Choroid plexus epithelial cell (primary cell): ENCODE results near the gene KLRG1.

Experiments
- DNase-seq: peaks from one replicate; pipeline ENCODE4 v3.0.0-alpha.2; 2010; ENCODE audit warnings: low read depth
- H3K4me3 ChIP-seq: 2 replicates; pipeline ENCODE4 v1.5.1; 2011; ENCODE audit warnings: low read depth, mild to moderate bottlenecking, control low read depth, low read length, moderate library complexity
- CTCF ChIP-seq: conservative IDR thresholded peaks from 2 replicates; pipeline ENCODE4 v1.5.1; 2011; ENCODE audit warnings: low read depth, mild to moderate bottlenecking, control low read depth, inconsistent platforms, low read length, moderate library complexity

The KLRG1 gene

GRCh38 chr12:8989413-8989812, at the start of gene KLRG1:
Gene KLRG1 (plus strand): TSS chr12:8989546. CDS start chr12:8989636, 90 bp downstream.
- H3K4me3 ChIP-seq = no peak within 1 kb of the TSS
- no peak for TF ChIP-seq CTCF
- DNase-seq = no peak

GRCh38 chr12:8941691-8942478, 47.5 kb upstream of the KLRG1 start:
- DNase-seq = no peak
- H3K4me3 ChIP-seq = no peak overlapping the region
- TF ChIP-seq CTCF = no peak

- H3K4me3 ChIP-seq = no peak overlapping the region
- DNase-seq = no peak
- TF ChIP-seq CTCF = no peak
Observed at GRCh38 chr12:8943565-8944186, 45.7 kb upstream of the KLRG1 start.

- no peak for DNase-seq
- TF ChIP-seq CTCF = no peak
- no peak overlapping the region for H3K4me3 ChIP-seq
Observed at GRCh38 chr12:8946733-8947132, 42.6 kb upstream of the KLRG1 start.

GRCh38 chr12:8947737-8948136, 41.6 kb upstream of the KLRG1 start:
- no peak overlapping the region for H3K4me3 ChIP-seq
- TF ChIP-seq CTCF = no peak
- DNase-seq = no peak

- TF ChIP-seq CTCF = no peak
- peak overlapping the region; percentile 90 for H3K4me3 ChIP-seq
- peak; percentile 57 for DNase-seq
Observed at GRCh38 chr12:8948701-8949341, 40.5 kb upstream of the KLRG1 start.
